Skin epidermis (tissue), 12 donors: ENCODE results near the gene RDH14.

ENCODE experiments used
- H3K27ac ChIP-seq, 21 experiments: fragments of 200-600 bp; sonication (generic) in 11 of 21; one replicate each; pipeline ENCODE4 v1.5.0; 2020; ENCODE audit warnings: mild to moderate bottlenecking in 3 of 21, inconsistent platforms in 2 of 21, moderate library complexity in 2 of 21
- H3K4me3 ChIP-seq, 7 experiments: fragments of 200-600 bp; sonication (generic) in 2 of 7; one replicate each; pipeline ENCODE4 v1.5.0; 2020; ENCODE audit warnings: inconsistent platforms in 2 of 7, mild to moderate bottlenecking in 2 of 7, moderate library complexity in 1 of 7

Gene RDH14

GRCh38 chr2:18560031-18560796, at the start of gene RDH14:
RDH14 (minus strand) TSS chr2:18560653; CDS start chr2:18560572, 81 bp downstream.
- Histone ChIP-seq H3K27ac (peak within 1 kb of the TSS; percentile 92 to 100 (median 97)), H3K4me3 (peak within 1 kb of the TSS; percentile 81 to 97 (median 93))

- Histone ChIP-seq H3K27ac (no peak overlapping the region), H3K4me3 (no peak overlapping the region)
These were observed 49.6 kb upstream of the RDH14 start for GRCh38 chr2:18610090-18610489.

GRCh38 chr2:18605115-18605514, 44.7 kb upstream of the RDH14 start:
- no peak overlapping the region for H3K27ac ChIP-seq
- H3K4me3 ChIP-seq: no peak overlapping the region

- no peak overlapping the region for H3K4me3 ChIP-seq
- no peak overlapping the region for H3K27ac ChIP-seq
These were observed 44.1 kb upstream of the RDH14 start for GRCh38 chr2:18604531-18604885.

GRCh38 chr2:18603854-18604530, 43.5 kb upstream of the RDH14 start:
- Histone ChIP-seq H3K4me3 (no peak overlapping the region), H3K27ac (no peak overlapping the region)

GRCh38 chr2:18602298-18602697, 41.8 kb upstream of the RDH14 start:
- H3K27ac ChIP-seq: no peak overlapping the region
- H3K4me3 ChIP-seq: no peak overlapping the region

GRCh38 chr2:18600255-18600613, 39.8 kb upstream of the RDH14 start:
- H3K27ac ChIP-seq: peak overlapping the region in 2 of 21 experiments; percentile 20 to 54

GRCh38 chr2:18599509-18600254, 39.2 kb upstream of the RDH14 start:
- Histone ChIP-seq H3K27ac (peak overlapping the region in 8 of 21 experiments; percentile 4 to 65 (median 48)), H3K4me3 (no peak overlapping the region)

More at GRCh38 chr2:18600255-18600613, 39.8 kb upstream of the RDH14 start:
- H3K4me3 ChIP-seq: no peak overlapping the region

GRCh38 chr2:18598848-18599484, 38.5 kb upstream of the RDH14 start:
- peak overlapping the region in 8 of 21 experiments; percentile 0 to 65 (median 46) for H3K27ac ChIP-seq
- H3K4me3 ChIP-seq: no peak overlapping the region

- H3K27ac ChIP-seq: no peak overlapping the region
- H3K4me3 ChIP-seq: no peak overlapping the region
These were observed 37.2 kb upstream of the RDH14 start for GRCh38 chr2:18597618-18598017.

- no peak overlapping the region for H3K4me3 ChIP-seq
- H3K27ac ChIP-seq: no peak overlapping the region
These were observed 36.5 kb upstream of the RDH14 start for GRCh38 chr2:18596993-18597392.

GRCh38 chr2:18593496-18593895, 33.0 kb upstream of the RDH14 start:
- no peak overlapping the region for H3K27ac ChIP-seq

GRCh38 chr2:18592372-18592771, 31.9 kb upstream of the RDH14 start:
- Histone ChIP-seq H3K4me3 (no peak overlapping the region), H3K27ac (no peak overlapping the region)

More at GRCh38 chr2:18593496-18593895, 33.0 kb upstream of the RDH14 start:
- H3K4me3 ChIP-seq: no peak overlapping the region

- no peak within 1 kb of the TSS for H3K27ac ChIP-seq
- H3K4me3 ChIP-seq: no peak within 1 kb of the TSS
These were observed 28.9 kb upstream of the RDH14 start, which contains the start of gene NT5C1B for GRCh38 chr2:18589354-18589753. NT5C1B (minus strand) TSS chr2:18589569; CDS start chr2:18589468, 101 bp downstream.

GRCh38 chr2:18588802-18589201, 28.3 kb upstream of the RDH14 start:
- Histone ChIP-seq H3K27ac (no peak overlapping the region), H3K4me3 (no peak overlapping the region)

GRCh38 chr2:18588049-18588448, 27.6 kb upstream of the RDH14 start:
- Histone ChIP-seq H3K4me3 (no peak overlapping the region), H3K27ac (no peak overlapping the region)

GRCh38 chr2:18585526-18585925, 25.1 kb upstream of the RDH14 start:
- Histone ChIP-seq H3K27ac (no peak overlapping the region), H3K4me3 (no peak overlapping the region)

GRCh38 chr2:18584608-18584954, 24.1 kb upstream of the RDH14 start:
- H3K4me3 ChIP-seq: no peak overlapping the region
- H3K27ac ChIP-seq: no peak overlapping the region

GRCh38 chr2:18583905-18584607, 23.6 kb upstream of the RDH14 start:
- no peak overlapping the region for H3K27ac ChIP-seq
- H3K4me3 ChIP-seq: no peak overlapping the region

GRCh38 chr2:18580606-18581005, 20.2 kb upstream of the RDH14 start:
- Histone ChIP-seq H3K27ac (no peak overlapping the region), H3K4me3 (no peak overlapping the region)
